K562 (cell line): ENCODE results near the gene ZRANB3. TPM values are rescaled to one million over a fixed set of nuclear protein-coding genes. Genes with fewer than 3 reads are reported as not detected.

Experiments used
- ATAC-seq: fragments of 200-7000 bp; cut with Tn5 transposase; 3 replicates; pipeline ENCODE4 v1.9.1; 2020; ENCODE audit warnings: moderate library complexity
- BruUV-seq: library from RNA; stranded (reverse); fragments of 400-500 nt; replicated peaks from 2 replicates; lab custom pipeline; 2021; lab: Mats Ljungman, UMichigan
- CTCF ChIA-PET: fragments of 300-600 bp; formaldehyde crosslinking; extraction: SDS; loops from one replicate; lab custom pipeline; 2021; ENCODE audit warnings: low intra/inter-chr PET ratio; lab: Yijun Ruan, JAX
- POLR2A ChIA-PET: fragments of 300-600, 350-650 bp; sonication (Branson Sonifier 250); formaldehyde crosslinking; extraction: SDS; loops from one replicate; lab custom pipeline; 2021; ENCODE audit warnings: antibody characterized with exemption, inconsistent platforms; lab: Yijun Ruan, JAX
- DNase-seq, 4 experiments: peaks; one replicate each; pipeline versions ENCODE4 v3.0.0 to v3.0.0-alpha.2; 2011 to 2018; ENCODE audit warnings: low spot score in 3 of 4, mixed read lengths in 3 of 4; ENCODE audit errors: extremely low read depth in 1 of 4
- FAIRE-seq: peaks from 2 replicates; lab custom pipeline; 2011; peaks lifted over from hg19 to GRCh38; lab: Jason Lieb, UNC
- H2AFZ ChIP-seq: 2 replicates; pipeline ENCODE4 v1.6.0; 2011; ENCODE audit warnings: low read depth, low read length, control low read depth, inconsistent platforms
- H3K27ac ChIP-seq: fragments of 200-600 bp; 3 replicates; pipeline ENCODE4 v1.8.0; 2011; ENCODE audit warnings: low read depth, mild to moderate bottlenecking, control low read depth, inconsistent platforms, low read length, moderate library complexity, mixed read lengths; ENCODE audit errors: extremely low read depth
- H3K27me3 ChIP-seq, 2 experiments: fragments of 300-600 bp in 1 of 2; 2 replicates in 1 of 2; 3 replicates in 1 of 2; pipeline versions ENCODE4 v1.6.0 to v1.8.0; 2011; ENCODE audit warnings: inconsistent platforms in 2 of 2, low read length in 2 of 2, mild to moderate bottlenecking in 1 of 2, mixed read lengths in 1 of 2, moderate library complexity in 1 of 2; ENCODE audit not compliant: control insufficient read depth in 2 of 2, insufficient read depth in 2 of 2
- H3K36me3 ChIP-seq: fragments of 300-600 bp; 3 replicates; pipeline ENCODE4 v1.8.0; 2011; ENCODE audit warnings: mild to moderate bottlenecking, low read length, inconsistent platforms; ENCODE audit not compliant: control insufficient read depth, insufficient read depth
- H3K4me1 ChIP-seq, 2 experiments: fragments of 200-600 bp in 1 of 2; replicated peaks in 1 of 2; 2 replicates in 1 of 2; 3 replicates in 1 of 2; pipeline versions ENCODE4 v1.5.1 to v1.8.0; 2011; ENCODE audit warnings: inconsistent platforms in 2 of 2, low read length in 2 of 2, mild to moderate bottlenecking in 1 of 2, mixed read lengths in 1 of 2, moderate library complexity in 1 of 2; ENCODE audit not compliant: control insufficient read depth in 2 of 2, insufficient read depth in 2 of 2
- H3K4me2 ChIP-seq: 2 replicates; pipeline ENCODE4 v1.6.1; 2011; ENCODE audit warnings: low read length, control low read depth, inconsistent platforms, mixed read lengths; ENCODE audit not compliant: insufficient read depth
- H3K4me3 ChIP-seq: fragments of 200-600 bp; sonication (generic), shearing (Covaris generic); 2 replicates; pipeline ENCODE4 v1.5.1; 2016; ENCODE audit warnings: control low read depth, inconsistent platforms
- H3K79me2 ChIP-seq: fragments of 200-600 bp; 3 replicates; pipeline ENCODE4 v1.8.0; 2011; ENCODE audit warnings: low read length, inconsistent platforms; ENCODE audit not compliant: control insufficient read depth, insufficient read depth
- H3K9ac ChIP-seq, 2 experiments: 2 replicates each; pipeline versions ENCODE4 v1.6.0 to v1.6.1; 2011; ENCODE audit warnings: low read depth in 2 of 2, low read length in 2 of 2, control low read depth in 1 of 2, inconsistent platforms in 1 of 2, mild to moderate bottlenecking in 1 of 2, mixed read lengths in 1 of 2; ENCODE audit not compliant: insufficient read depth in 1 of 2
- H3K9me1 ChIP-seq: one replicate; pipeline ENCODE4 v1.6.0; 2011; ENCODE audit warnings: inconsistent platforms, mild to moderate bottlenecking, low read length, moderate library complexity; ENCODE audit not compliant: control insufficient read depth, insufficient read depth
- H3K9me3 ChIP-seq: replicated peaks from 2 replicates; pipeline ENCODE4 v1.5.1; 2011; ENCODE audit warnings: low read depth, low read length, inconsistent platforms; ENCODE audit not compliant: control insufficient read depth, insufficient read depth
- H4K20me1 ChIP-seq: replicated peaks from 2 replicates; pipeline ENCODE4 v1.6.1; 2011; ENCODE audit warnings: low read length, inconsistent platforms, mixed read lengths; ENCODE audit not compliant: control insufficient read depth, insufficient read depth
- C11orf30 ChIP-seq: fragments of 450-650 bp; IDR thresholded peaks from 2 replicates; pipeline ENCODE4 v1.6.1; 2016; ENCODE audit warnings: low read depth, mild to moderate bottlenecking
- CEBPZ ChIP-seq: fragments of 150-350 bp; IDR thresholded peaks from 2 replicates; pipeline ENCODE4 v1.6.1; 2014; ENCODE audit warnings: low read depth, mild to moderate bottlenecking, low read length, borderline replicate concordance
- CTCFL ChIP-seq: IDR thresholded peaks from 2 replicates; pipeline ENCODE4 v1.6.1; 2011; ENCODE audit warnings: borderline replicate concordance, low read depth, mild to moderate bottlenecking, moderate library complexity, low read length; ENCODE audit not compliant: insufficient read depth, poor library complexity, severe bottlenecking
- MAFF ChIP-seq: IDR thresholded peaks from 2 replicates; pipeline ENCODE4 v1.6.1; 2012; ENCODE audit warnings: low read length, improper control_type of control experiment
- MAFG ChIP-seq: fragments of 450-650 bp; conservative IDR thresholded peaks from 2 replicates; pipeline ENCODE4 v1.6.1; 2016; ENCODE audit warnings: missing genetic modification characterization, missing compliant biosample characterization
- MAFK ChIP-seq: IDR thresholded peaks from 2 replicates; pipeline ENCODE4 v1.6.1; 2011; ENCODE audit warnings: low read length, improper control_type of control experiment
- ZNF316 ChIP-seq: fragments of 450-650 bp; IDR thresholded peaks from 2 replicates; pipeline ENCODE4 v1.6.1; 2016
- ZNF766 ChIP-seq: fragments of 200-800 bp; sonication (Bioruptor generic); conservative IDR thresholded peaks from 2 replicates; pipeline ENCODE4 v1.6.1; 2016; ENCODE audit warnings: missing genetic modification characterization, missing compliant biosample characterization
- WGBS: fragments of 100-300 bp; shearing (Covaris generic); methylation state at CpG from one replicate; pipeline ENCODE4 v1.1.6; 2016; ENCODE audit warnings: low coverage, mixed read lengths; ENCODE audit not compliant: insufficient coverage; ENCODE audit errors: missing lambda C conversion rate; 5-methylcytosine and 5-hydroxymethylcytosine counted together
- in situ Hi-C: fragments of 300-500 bp; cut with MboI; formaldehyde crosslinking; loops from 4 replicates; pipeline ENCODE4 v1.15.0; 2018; ENCODE audit warnings: inconsistent platforms, mixed read lengths
- intact Hi-C: fragments of 100-400 bp; cut with micrococcal nuclease; formaldehyde crosslinking; loops from 2 replicates; pipeline ENCODE4 v1.14.2; 2022
- polyA plus RNA-seq, 8 experiments: library from polyadenylated mRNA; depleted of rRNA in 4 of 8; stranded (reverse) in 5 of 8; unstranded in 3 of 8; fragments of >200 nt; fragmentation: Nextera tagmentation in 2 of 8; fragmentation: Illumina TruSeq in 1 of 8; extraction: Ambion mirVana in 2 of 8; extraction: Trizol in 1 of 8; gene quantifications; 2 replicates each; pipeline versions ENCODE4 v1.2.1 to v1.2.3, GENCODE V29; 2011 to 2014; ENCODE audit warnings: inconsistent platforms in 1 of 8, missing spikeins in 1 of 8
- total RNA-seq, 7 experiments: library from RNA; depleted of rRNA in 6 of 7; stranded (reverse); fragments of >200 nt in 6 of 7; fragmentation: Illumina TruSeq in 2 of 7; extraction: Trizol in 2 of 7; gene quantifications; 2 replicates each; pipeline versions ENCODE4 v1.2.1 to v1.2.3, GENCODE V29; 2011 to 2021; ENCODE audit warnings: low replicate concordance in 1 of 7

The ZRANB3 gene
- total and polyA plus RNA-seq, 9 of the 15 experiments (the other 6 are each of a cell fraction or from before 2014, with no cell fraction given) = 8.6 to 21.3 (median 14.7) TPM

GRCh38 chr2:135424849-135425248 is 106.2 kb downstream of the ZRANB3 start (continued):
- TF ChIP-seq CEBPZ (no peak), ZNF766 (CRISPR knock-in tag) (no peak)
- TF ChIP-seq, all 486 proteins: peak for 0

GRCh38 chr2:135422898-135423297 is 108.1 kb downstream of the ZRANB3 start:
- no peaks in the 10 kb centered on the region for H4K20me1 ChIP-seq
- H2AFZ ChIP-seq = no peak overlapping the region
- H3K27ac ChIP-seq = no peak overlapping the region
- H3K4me2 ChIP-seq = no peak overlapping the region
- in situ Hi-C loops = no loop called here
- FAIRE-seq = no peak
- POLR2A ChIA-PET = no interaction called here
- 68% methylated on average over 3 of the region's 3 CpGs for WGBS
- CTCF ChIA-PET = no interaction called here
- no peaks in the 10 kb centered on the region for H3K4me1 ChIP-seq
- no TSS peak for BruUV-seq
- no peaks in the 10 kb centered on the region for H3K27me3 ChIP-seq
- peak; percentile 57 for TF ChIP-seq MAFG
- TF ChIP-seq MAFK = peak; percentile 67
- TF ChIP-seq CTCFL = no peak
- TF ChIP-seq ZNF316 = peak; percentile 84
- peak; percentile 65 for TF ChIP-seq C11orf30
- TF ChIP-seq MAFF = peak; percentile 71
- TF ChIP-seq, all 486 proteins: peak for 5
- intact Hi-C loops = no loop called here
- no peak for DNase-seq
- no peaks in the 10 kb centered on the region for H3K9me3 ChIP-seq
- H3K36me3 ChIP-seq = no peaks in the 10 kb centered on the region
- no peaks in the 10 kb centered on the region for H3K79me2 ChIP-seq
- no peak overlapping the region for H3K9ac ChIP-seq
- no peak for ATAC-seq
- H3K9me1 ChIP-seq = no peaks in the 10 kb centered on the region
- H3K4me3 ChIP-seq = no peak overlapping the region
